ENCODE measurements around the gene NPR2.

Gene NPR2

GRCh38 chr9:35836595-35836994 lies 45.2 kb downstream of the NPR2 start:
- no peaks in the 10 kb centered on the region for H3K9me3 ChIP-seq
- no peak overlapping the region for H3K4me3 ChIP-seq
- H3K27ac ChIP-seq: no peak overlapping the region
- no peaks in the 10 kb centered on the region for H3K27me3 ChIP-seq
- peaks cover 0 to 21% (median 6%) of the 10 kb centered on the region in 3 donors for H3K36me3 ChIP-seq
- no peak for TF ChIP-seq CTCF (IDR thresholded peaks at IDR 0.05)
- DNase-seq: no peak
- intact Hi-C loops (cut with DNase I; ENCODE audit: low total_unique reads): no loop called here
- peaks cover 0 to 37% (median 15%) of the 10 kb centered on the region in 4 donors for H3K4me1 ChIP-seq

GRCh38 chr9:35839926-35840325 lies 48.5 kb downstream of the NPR2 start:
- Histone ChIP-seq H3K36me3 (peaks cover 0 to 21% (median 13%) of the 10 kb centered on the region in 3 donors), H3K4me3 (no peak overlapping the region), H3K4me1 (peaks cover 0 to 15% (median 8%) of the 10 kb centered on the region in 4 donors), H3K27ac (no peak overlapping the region), H3K27me3 (no peaks in the 10 kb centered on the region), H3K9me3 (no peaks in the 10 kb centered on the region)
- intact Hi-C loops (cut with DNase I; ENCODE audit: low total_unique reads): no loop called here
- DNase-seq: no peak
- TF ChIP-seq CTCF (IDR thresholded peaks at IDR 0.05): no peak

GRCh38 chr9:35840881-35841644 lies 49.7 kb downstream of the NPR2 start:
- intact Hi-C loops (cut with DNase I; ENCODE audit: low total_unique reads): no loop called here
- DNase-seq: no peak
- no peak for TF ChIP-seq CTCF (IDR thresholded peaks at IDR 0.05)
- Histone ChIP-seq H3K4me3 (no peak overlapping the region), H3K4me1 (peaks cover 0 to 22% (median 12%) of the 10 kb centered on the region in 4 donors), H3K27me3 (no peaks in the 10 kb centered on the region), H3K27ac (no peak overlapping the region), H3K36me3 (peaks cover 0 to 11% (median 7%) of the 10 kb centered on the region in 3 donors), H3K9me3 (no peaks in the 10 kb centered on the region)

- H3K27me3 ChIP-seq: no peaks in the 10 kb centered on the region
- intact Hi-C loops (cut with DNase I; ENCODE audit: low total_unique reads): no loop called here
- no peak overlapping the region for H3K27ac ChIP-seq
- H3K9me3 ChIP-seq: no peaks in the 10 kb centered on the region
- H3K4me1 ChIP-seq: peaks cover 0 to 23% (median 16%) of the 10 kb centered on the region in 4 donors
- no peak for DNase-seq
- no peak for TF ChIP-seq CTCF (IDR thresholded peaks at IDR 0.05)
- no peak overlapping the region for H3K4me3 ChIP-seq
- peaks cover 1 to 17% (median 11%) of the 10 kb centered on the region in 3 donors for H3K36me3 ChIP-seq
These were observed 50.2 kb downstream of the NPR2 start for GRCh38 chr9:35841645-35841900.

GRCh38 chr9:35842020-35842745 lies 50.8 kb downstream of the NPR2 start:
- Histone ChIP-seq H3K27me3 (no peaks in the 10 kb centered on the region), H3K9me3 (no peaks in the 10 kb centered on the region), H3K4me1 (peaks cover 0 to 26% (median 17%) of the 10 kb centered on the region in 4 donors), H3K36me3 (peaks cover 8 to 23% (median 17%) of the 10 kb centered on the region in 3 donors), H3K4me3 (no peak overlapping the region), H3K27ac (no peak overlapping the region)
- intact Hi-C loops (cut with DNase I; ENCODE audit: low total_unique reads): no loop called here
- DNase-seq: no peak
- TF ChIP-seq CTCF (IDR thresholded peaks at IDR 0.05): no peak
